Measurements from ENCODE around the gene SLC28A3. TPM values are rescaled to one million over a fixed set of nuclear protein-coding genes. Genes with fewer than 3 reads are reported as not detected.
A peak's percentile ranks its signal among the peaks of the same experiment; 100 is the strongest.

The SLC28A3 gene
- total RNA-seq, 2 experiments from 2014 or later: 0.15 to 0.20 TPM

DNA sequence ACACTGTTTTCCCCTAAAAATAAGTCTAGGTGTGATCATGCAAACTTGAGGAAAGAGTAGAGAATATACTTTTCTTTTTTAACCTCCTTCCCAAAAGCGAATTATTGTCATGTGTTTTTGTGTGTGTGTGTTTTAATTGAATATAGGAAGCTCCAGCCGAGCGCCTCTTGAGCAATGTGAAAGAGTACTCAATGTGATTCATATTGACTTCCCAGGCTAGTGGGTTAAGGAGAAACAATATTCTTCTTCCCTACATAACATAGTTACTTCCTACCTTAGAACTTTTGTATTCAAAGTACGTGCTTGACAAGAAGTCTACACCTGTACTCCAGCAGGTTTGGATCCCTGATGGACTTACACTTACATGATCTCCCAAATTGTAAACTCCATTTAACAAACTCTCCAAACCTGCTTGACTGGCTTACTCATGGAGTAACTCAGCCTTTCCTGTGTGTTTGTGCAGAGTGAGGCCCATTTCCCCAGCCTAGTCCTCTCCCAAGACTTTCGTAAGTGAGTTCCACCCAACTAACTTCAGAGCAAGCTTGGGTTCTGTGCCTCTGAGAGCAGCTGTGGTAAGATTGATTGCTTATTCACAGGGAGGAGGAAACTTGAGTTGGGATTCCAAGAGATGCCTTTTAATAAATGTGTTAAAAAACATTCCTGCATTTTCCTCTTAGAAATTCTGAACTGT is 9.3 kb downstream of the SLC28A3 start:
- no peaks in the 10 kb centered on the region for H3K36me3 Mint-ChIP-seq (ENCODE audit: low read depth)
- no peak for DNase-seq
- H3K27me3 Mint-ChIP-seq: peaks cover 12% of the 10 kb centered on the region
- H3K4me1 Mint-ChIP-seq: no peaks in the 10 kb centered on the region
- POLR2A ChIA-PET: no interaction called here
- no peaks in the 10 kb centered on the region for H3K9me3 Mint-ChIP-seq
- H3K27ac Mint-ChIP-seq: no peak overlapping the region
- CTCF ChIA-PET: no interaction called here
- H3K4me3 Mint-ChIP-seq: no peak overlapping the region

DNA sequence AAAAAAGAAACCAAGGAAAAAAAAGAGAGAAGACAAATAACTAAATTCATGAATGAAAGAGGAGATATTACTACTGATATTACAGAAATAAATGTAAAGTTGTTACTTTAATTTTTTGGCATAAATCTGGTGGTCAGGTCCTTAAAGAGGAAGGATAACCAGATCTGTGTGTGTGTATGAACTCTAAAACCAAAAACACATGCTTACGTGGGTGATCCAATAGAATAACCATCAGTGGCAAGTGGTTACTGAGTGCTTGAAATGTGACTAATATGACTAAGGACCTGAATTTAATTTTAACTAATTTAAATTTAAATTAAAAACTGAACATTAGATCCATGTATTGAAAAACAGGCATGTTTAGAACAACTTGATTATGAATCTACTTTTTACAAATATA is 10.3 kb downstream of the SLC28A3 start:
- Mint-ChIP-seq H3K27ac (no peak overlapping the region), H3K4me1 (no peaks in the 10 kb centered on the region), H3K4me3 (no peak overlapping the region), H3K9me3 (no peaks in the 10 kb centered on the region), H3K27me3 (peaks cover 12% of the 10 kb centered on the region), H3K36me3 (ENCODE audit: low read depth) (no peaks in the 10 kb centered on the region)
- ChIA-PET POLR2A (no interaction called here), CTCF (no interaction called here)
- no peak for DNase-seq

DNA sequence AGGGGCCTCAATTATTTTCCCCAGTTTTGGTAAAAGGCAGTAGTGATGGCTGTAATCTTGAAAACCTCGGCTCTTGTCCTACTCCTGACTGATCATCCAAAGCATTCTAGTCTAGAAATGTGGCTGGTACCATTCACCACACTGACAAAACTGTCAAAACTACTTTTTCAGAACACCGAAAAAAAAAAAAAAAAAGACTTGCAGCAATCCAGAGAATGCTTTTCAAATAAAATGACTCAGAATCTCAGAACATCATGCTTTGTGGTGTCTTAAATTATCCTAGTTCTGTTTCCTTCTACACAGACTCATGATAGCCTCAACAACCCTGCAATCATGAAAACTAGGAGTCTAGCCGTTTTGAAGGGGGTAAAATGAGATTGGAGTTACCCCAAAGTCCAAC is 13.4 kb downstream of the SLC28A3 start:
- H3K27me3 Mint-ChIP-seq: peaks cover 11% of the 10 kb centered on the region
- POLR2A ChIA-PET: no interaction called here
- no peak for DNase-seq
- H3K4me3 Mint-ChIP-seq: no peak overlapping the region
- CTCF ChIA-PET: no interaction called here
- H3K9me3 Mint-ChIP-seq: no peaks in the 10 kb centered on the region
- no peaks in the 10 kb centered on the region for H3K36me3 Mint-ChIP-seq (ENCODE audit: low read depth)
- H3K4me1 Mint-ChIP-seq: no peaks in the 10 kb centered on the region
- no peak overlapping the region for H3K27ac Mint-ChIP-seq

GRCh38 chr9:84325347-84325973 is 15.1 kb downstream of the SLC28A3 start:
- ChIA-PET CTCF (interaction anchor here (1.3 kb wide), 1 partner anchor 12 kb away, joined by 3 read pairs; no protein-coding TSS in a partner anchor), POLR2A (interaction anchor here (1.3 kb wide), 1 partner anchor 26 kb away, joined by 3 read pairs; no protein-coding TSS in a partner anchor)
- H3K4me1 Mint-ChIP-seq: no peaks in the 10 kb centered on the region
- H3K36me3 Mint-ChIP-seq (ENCODE audit: low read depth): no peaks in the 10 kb centered on the region
- no peak overlapping the region for H3K4me3 Mint-ChIP-seq
- H3K9me3 Mint-ChIP-seq: no peaks in the 10 kb centered on the region
- no peak for DNase-seq
- no peak overlapping the region for H3K27ac Mint-ChIP-seq
- H3K27me3 Mint-ChIP-seq: peaks cover 8% of the 10 kb centered on the region

DNA sequence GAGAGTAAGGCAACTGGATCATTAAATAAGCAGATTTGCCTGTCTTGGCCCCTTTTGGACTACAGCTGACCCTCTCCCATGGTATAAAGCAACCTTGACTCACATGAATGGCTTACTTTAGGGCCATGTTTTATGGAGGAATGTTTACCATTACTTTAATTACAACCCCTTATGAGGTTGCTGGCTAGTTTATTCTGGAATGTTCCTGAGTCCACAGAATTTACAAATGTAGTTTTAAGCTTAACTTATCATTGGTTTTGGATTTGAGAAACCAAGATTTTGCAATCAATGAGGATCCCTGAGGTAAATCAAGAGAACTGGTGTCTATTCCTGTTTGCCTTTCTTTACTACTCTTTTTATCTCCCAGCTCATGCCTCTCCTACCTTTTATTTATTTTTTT is 15.7 kb downstream of the SLC28A3 start:
- CTCF ChIA-PET: interaction anchor here (1.4 kb wide), 1 partner anchor 153 kb away, joined by 3 read pairs; no protein-coding TSS in a partner anchor
- POLR2A ChIA-PET: interaction anchor here (1.3 kb wide), 1 partner anchor 26 kb away, joined by 3 read pairs; no protein-coding TSS in a partner anchor
- DNase-seq: no peak
- no peaks in the 10 kb centered on the region for H3K4me1 Mint-ChIP-seq
- no peak overlapping the region for H3K27ac Mint-ChIP-seq
- peaks cover 5% of the 10 kb centered on the region for H3K27me3 Mint-ChIP-seq
- H3K4me3 Mint-ChIP-seq: no peak overlapping the region
- H3K9me3 Mint-ChIP-seq: no peaks in the 10 kb centered on the region
- H3K36me3 Mint-ChIP-seq (ENCODE audit: low read depth): no peaks in the 10 kb centered on the region

- POLR2A ChIA-PET: no interaction called here
- H3K27me3 Mint-ChIP-seq: peaks cover under 1% of the 10 kb centered on the region
- DNase-seq: no peak
- H3K4me1 Mint-ChIP-seq: no peaks in the 10 kb centered on the region
- CTCF ChIA-PET: interaction anchor here (1.4 kb wide), 1 partner anchor 152 kb away, joined by 3 read pairs; no protein-coding TSS in a partner anchor
- no peaks in the 10 kb centered on the region for H3K9me3 Mint-ChIP-seq
- H3K36me3 Mint-ChIP-seq (ENCODE audit: low read depth): no peaks in the 10 kb centered on the region
- H3K4me3 Mint-ChIP-seq: no peak overlapping the region
- H3K27ac Mint-ChIP-seq: no peak overlapping the region
These were observed 16.7 kb downstream of the SLC28A3 start for GRCh38 chr9:84323858-84324257.

DNA sequence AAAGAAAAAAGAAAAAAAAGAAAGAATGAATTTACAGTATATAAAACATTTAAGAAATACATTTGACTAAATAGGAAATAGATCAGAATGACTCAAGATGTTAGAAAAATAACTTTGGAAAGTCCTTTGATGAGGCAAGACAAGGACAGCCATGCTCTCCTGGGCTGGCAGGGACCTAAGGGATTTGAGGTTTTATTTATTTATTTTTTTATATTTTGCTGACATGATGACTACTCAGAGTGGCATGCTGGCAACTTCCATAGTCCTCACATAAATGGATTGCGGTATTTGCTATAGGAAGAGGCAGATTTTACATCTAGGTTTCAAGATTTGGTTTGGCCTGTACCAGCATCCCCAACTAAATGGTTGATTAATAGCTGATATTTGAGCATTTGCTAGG is 17.7 kb downstream of the SLC28A3 start:
- Mint-ChIP-seq H3K36me3 (ENCODE audit: low read depth) (no peaks in the 10 kb centered on the region), H3K4me1 (no peaks in the 10 kb centered on the region), H3K9me3 (no peaks in the 10 kb centered on the region), H3K4me3 (no peak overlapping the region), H3K27me3 (no peaks in the 10 kb centered on the region), H3K27ac (no peak overlapping the region)
- ChIA-PET POLR2A (no interaction called here), CTCF (no interaction called here)
- no peak for DNase-seq

- Mint-ChIP-seq H3K4me1 (no peaks in the 10 kb centered on the region), H3K36me3 (ENCODE audit: low read depth) (no peaks in the 10 kb centered on the region), H3K4me3 (no peak overlapping the region), H3K27ac (no peak overlapping the region), H3K27me3 (no peaks in the 10 kb centered on the region), H3K9me3 (no peaks in the 10 kb centered on the region)
- CTCF ChIA-PET: no interaction called here
- POLR2A ChIA-PET: no interaction called here
- no peak for DNase-seq
These were observed 20.3 kb downstream of the SLC28A3 start for GRCh38 chr9:84320231-84320630.

- Mint-ChIP-seq H3K36me3 (ENCODE audit: low read depth) (no peaks in the 10 kb centered on the region), H3K27ac (no peak overlapping the region), H3K4me3 (no peak overlapping the region), H3K27me3 (no peaks in the 10 kb centered on the region), H3K9me3 (no peaks in the 10 kb centered on the region), H3K4me1 (peaks cover 2% of the 10 kb centered on the region)
- POLR2A ChIA-PET: no interaction called here
- CTCF ChIA-PET: no interaction called here
- no peak for DNase-seq
These were observed 20.9 kb downstream of the SLC28A3 start for GRCh38 chr9:84319632-84320031.

DNA sequence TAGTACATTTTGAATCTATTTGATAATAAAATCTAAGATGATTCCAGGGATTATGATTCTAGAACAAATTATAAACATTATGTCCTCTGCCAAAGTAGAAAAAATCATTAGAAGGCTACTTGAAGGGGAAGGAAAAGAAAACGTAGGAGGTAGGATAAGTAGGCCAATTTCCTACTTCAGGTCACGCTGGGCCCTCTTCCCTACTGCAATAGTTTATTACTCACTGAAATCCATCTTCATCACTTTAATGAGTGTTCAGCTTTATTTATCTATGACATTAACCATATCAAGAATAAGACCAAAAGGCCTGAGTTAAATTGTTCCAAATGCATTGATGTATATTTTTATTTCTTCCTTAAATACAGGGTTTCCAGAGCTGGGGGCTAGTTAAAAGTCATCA is 21.6 kb downstream of the SLC28A3 start:
- Mint-ChIP-seq H3K27ac (no peak overlapping the region), H3K36me3 (ENCODE audit: low read depth) (no peaks in the 10 kb centered on the region), H3K4me1 (peaks cover 2% of the 10 kb centered on the region), H3K9me3 (no peaks in the 10 kb centered on the region), H3K27me3 (no peaks in the 10 kb centered on the region), H3K4me3 (no peak overlapping the region)
- ChIA-PET POLR2A (no interaction called here), CTCF (interaction anchor here (0.7 to 1.4 kb wide), 2 partner anchors 10 to 398 kb away, joined by 3 read pairs; no protein-coding TSS in a partner anchor)
- no peak for DNase-seq

- H3K27me3 Mint-ChIP-seq: no peaks in the 10 kb centered on the region
- DNase-seq: no peak
- POLR2A ChIA-PET: no interaction called here
- H3K27ac Mint-ChIP-seq: no peak overlapping the region
- peaks cover 2% of the 10 kb centered on the region for H3K4me1 Mint-ChIP-seq
- no peak overlapping the region for H3K4me3 Mint-ChIP-seq
- CTCF ChIA-PET: interaction anchor here (1.4 kb wide), 1 partner anchor 397 kb away, joined by 3 read pairs; no protein-coding TSS in a partner anchor
- H3K9me3 Mint-ChIP-seq: no peaks in the 10 kb centered on the region
- H3K36me3 Mint-ChIP-seq (ENCODE audit: low read depth): no peaks in the 10 kb centered on the region
These were observed 23.0 kb downstream of the SLC28A3 start for GRCh38 chr9:84317563-84317962.

DNA sequence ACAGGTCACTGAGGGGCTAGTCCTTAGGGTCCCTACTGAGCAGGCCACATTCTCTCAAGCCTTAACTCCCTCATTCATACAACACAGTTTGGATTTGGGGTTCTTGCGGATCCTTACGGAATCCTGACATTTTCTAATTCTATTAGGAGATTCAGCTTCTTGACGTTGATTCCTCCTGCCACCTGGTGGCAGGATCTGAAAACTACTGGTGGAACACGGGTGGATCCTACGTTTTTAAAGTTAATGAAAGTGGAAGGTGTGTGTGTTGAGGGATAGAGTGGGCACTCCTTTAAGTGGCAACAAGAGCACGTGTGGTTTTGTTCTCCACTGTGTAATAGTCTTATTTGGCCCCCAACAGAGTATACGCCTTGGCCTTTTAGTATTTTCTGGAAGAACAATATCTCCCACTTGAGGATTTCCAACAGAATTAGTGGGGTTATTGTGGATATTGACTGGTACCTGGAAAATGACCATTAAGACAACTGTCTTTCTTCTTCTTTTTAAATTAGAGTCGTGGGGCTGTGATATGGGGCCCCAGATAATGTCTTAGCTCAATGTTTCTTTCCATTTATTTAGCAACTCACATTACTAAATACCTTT is 25.2 kb downstream of the SLC28A3 start:
- ChIA-PET CTCF (interaction anchor here (1.0 to 2.3 kb wide), 9 partner anchors 15 to 396 kb away, joined by 3 to 10 read pairs (median 4); no protein-coding TSS in a partner anchor), POLR2A (interaction anchor here (2.0 kb wide), 1 partner anchor 19 kb away, joined by 4 read pairs; no protein-coding TSS in a partner anchor)
- no peaks in the 10 kb centered on the region for H3K27me3 Mint-ChIP-seq
- H3K27ac Mint-ChIP-seq: no peak overlapping the region
- no peak overlapping the region for H3K4me3 Mint-ChIP-seq
- DNase-seq: peak; percentile 60
- no peaks in the 10 kb centered on the region for H3K36me3 Mint-ChIP-seq (ENCODE audit: low read depth)
- no peaks in the 10 kb centered on the region for H3K9me3 Mint-ChIP-seq
- peaks cover 2% of the 10 kb centered on the region for H3K4me1 Mint-ChIP-seq

DNA sequence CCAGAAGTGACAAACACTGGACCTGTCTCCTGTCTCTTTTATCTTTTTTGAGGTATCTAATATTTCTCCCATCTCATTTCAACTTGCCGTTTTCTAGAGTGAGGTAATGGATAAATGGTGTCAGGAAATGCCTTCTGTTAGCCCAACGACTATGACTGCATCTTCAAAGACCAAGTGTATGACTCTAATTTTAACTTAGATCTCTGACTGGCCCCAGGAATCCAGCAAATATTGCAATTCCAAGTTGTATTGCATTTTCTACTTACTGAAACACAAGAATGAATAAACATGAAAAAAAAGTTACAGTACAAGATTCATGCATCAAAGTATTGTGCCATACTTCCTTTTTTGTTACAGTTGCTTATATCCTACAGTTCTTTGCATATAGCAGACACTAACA is 26.3 kb downstream of the SLC28A3 start:
- H3K4me3 Mint-ChIP-seq: no peak overlapping the region
- POLR2A ChIA-PET: no interaction called here
- H3K36me3 Mint-ChIP-seq (ENCODE audit: low read depth): no peaks in the 10 kb centered on the region
- H3K4me1 Mint-ChIP-seq: peaks cover 2% of the 10 kb centered on the region
- CTCF ChIA-PET: interaction anchor here (0.7 to 2.3 kb wide), 3 partner anchors 50 to 379 kb away, joined by 3 to 5 read pairs (median 4); no protein-coding TSS in a partner anchor
- H3K27me3 Mint-ChIP-seq: no peaks in the 10 kb centered on the region
- no peak overlapping the region for H3K27ac Mint-ChIP-seq
- no peak for DNase-seq
- H3K9me3 Mint-ChIP-seq: no peaks in the 10 kb centered on the region

Measured in activated CD4-positive, alpha-beta memory T cell treated with anti-CD3 and anti-CD28 coated beads, Interleukin-2, amount 10 ng/mL, durations not matched to agents 7 days and 5 days (primary cell).